HG02885 (cell line): Measurements from ENCODE around the gene PALM3.

Experiments
- ATAC-seq: cut with Tn5 transposase; IDR thresholded peaks from one replicate; pipeline ENCODE4 v1.9.1; 2021; ENCODE audit warnings: mild to moderate bottlenecking; ENCODE audit not compliant: unreplicated experiment, poor library complexity

Gene PALM3

DNA sequence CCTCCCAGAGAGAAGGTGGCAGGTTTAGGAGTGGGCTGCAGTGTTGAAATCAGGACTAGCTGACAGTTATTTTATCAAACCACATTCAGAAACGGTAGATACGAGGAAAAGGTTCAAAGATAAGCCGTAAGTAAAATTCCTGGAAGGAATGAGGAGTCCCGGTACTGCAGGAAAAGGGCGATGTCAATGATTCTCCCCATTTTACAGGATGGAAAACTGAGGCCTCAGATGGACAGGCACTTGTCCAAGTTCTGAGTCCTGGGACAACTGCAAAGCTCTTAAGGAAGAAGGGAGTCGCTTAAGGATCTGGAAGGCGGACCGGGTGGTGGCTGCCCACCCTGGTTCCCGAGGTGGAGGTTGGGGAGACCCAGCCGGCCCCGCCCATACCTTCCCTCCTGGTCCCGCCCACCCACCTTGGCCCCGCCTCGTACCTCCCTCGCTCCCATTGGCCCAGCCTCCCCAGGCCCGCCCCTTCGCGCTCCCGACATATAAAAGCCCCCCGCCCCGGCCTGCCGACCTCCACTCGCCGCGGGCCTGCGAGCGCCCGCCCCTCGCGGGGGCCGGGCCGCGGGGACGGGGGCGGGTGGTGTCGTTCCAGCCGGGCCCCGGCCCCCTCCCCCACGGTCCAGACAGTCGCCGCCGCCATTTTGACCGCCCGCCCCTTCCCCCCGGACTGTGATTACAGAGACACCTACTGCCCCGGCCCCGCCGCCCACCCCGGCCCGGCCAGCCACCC is 56.4 kb downstream of the PALM3 start:
- peak; percentile 51 for ATAC-seq

DNA sequence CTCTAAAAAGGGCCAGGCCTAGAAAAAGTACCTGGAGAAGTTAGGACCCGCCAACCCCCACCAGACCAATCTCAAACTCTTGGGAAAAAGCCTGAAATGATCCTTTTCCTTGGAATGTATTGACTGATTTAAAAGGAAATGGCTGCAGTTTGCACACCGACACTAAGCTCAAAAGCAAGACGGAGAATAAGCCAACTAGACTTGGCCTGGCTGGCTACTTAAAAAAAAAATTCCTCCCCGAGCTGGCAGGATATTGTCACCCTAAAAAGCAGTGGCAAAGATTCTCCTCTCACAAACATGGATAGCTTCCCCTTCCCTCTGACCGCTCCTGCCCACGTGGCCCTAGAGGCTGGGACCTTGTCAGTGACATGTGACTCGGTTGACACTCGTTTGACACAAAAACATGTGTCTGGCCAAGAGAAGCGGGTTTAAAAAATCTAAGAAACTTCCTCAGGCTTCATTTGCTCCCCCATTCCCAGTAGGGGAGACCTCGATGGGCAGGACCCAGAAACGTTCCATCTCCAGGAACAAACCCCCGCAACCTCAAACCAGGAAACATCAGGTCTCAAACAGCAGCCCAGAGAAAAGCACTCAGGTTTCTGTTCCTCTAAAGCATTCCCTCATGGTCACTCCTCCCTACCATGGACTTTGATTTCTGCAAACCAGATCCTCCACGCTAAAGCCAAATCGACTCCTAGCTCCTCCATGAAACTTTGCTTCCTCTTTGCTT is 57.1 kb downstream of the PALM3 start:
- no peak for ATAC-seq
